ENCODE measurements around the gene FAM151A.
A peak's percentile ranks its signal among the peaks of the same experiment; 100 is the strongest.

FAM151A gene

GRCh38 chr1:54603241-54603640, 20.1 kb downstream of the FAM151A start:
- no peak for DNase-seq

GRCh38 chr1:54602554-54602953, 20.8 kb downstream of the FAM151A start:
- no peak for DNase-seq

GRCh38 chr1:54601730-54602129, 21.6 kb downstream of the FAM151A start:
- DNase-seq = no peak

GRCh38 chr1:54600947-54601721, 22.2 kb downstream of the FAM151A start:
- no peak for DNase-seq

GRCh38 chr1:54599211-54599823, 24.0 kb downstream of the FAM151A start:
- DNase-seq = no peak

- no peak for DNase-seq
Observed at GRCh38 chr1:54597455-54598030, 25.8 kb downstream of the FAM151A start.

GRCh38 chr1:54596756-54597155, 26.6 kb downstream of the FAM151A start:
- no peak for DNase-seq

- no peak for DNase-seq
Observed at GRCh38 chr1:54595956-54596498, 27.3 kb downstream of the FAM151A start.

GRCh38 chr1:54594463-54594862, 28.9 kb downstream of the FAM151A start:
- DNase-seq = no peak

GRCh38 chr1:54593571-54594160, 29.7 kb downstream of the FAM151A start:
- DNase-seq = no peak

GRCh38 chr1:54591127-54591756, 32.1 kb downstream of the FAM151A start:
- no peak for DNase-seq

- DNase-seq = no peak
Observed at GRCh38 chr1:54588377-54588776, 34.9 kb downstream of the FAM151A start.

- no peak for DNase-seq
Observed at GRCh38 chr1:54585181-54586066, 37.9 kb downstream of the FAM151A start.

GRCh38 chr1:54584575-54584974, 38.8 kb downstream of the FAM151A start:
- DNase-seq = no peak

- DNase-seq = no peak
Observed at GRCh38 chr1:54583871-54584270, 39.5 kb downstream of the FAM151A start.

GRCh38 chr1:54583307-54583686, 40.0 kb downstream of the FAM151A start:
- DNase-seq = no peak

GRCh38 chr1:54582566-54583306, 40.6 kb downstream of the FAM151A start:
- no peak for DNase-seq

- DNase-seq = peak; percentile 80
Observed at GRCh38 chr1:54581621-54582035, 41.7 kb downstream of the FAM151A start.

GRCh38 chr1:54580856-54581550, 42.3 kb downstream of the FAM151A start:
- no peak for DNase-seq

- no peak for DNase-seq
Observed at GRCh38 chr1:54579337-54579781, 44.0 kb downstream of the FAM151A start.

- no peak for DNase-seq
Observed at GRCh38 chr1:54577612-54578011, 45.7 kb downstream of the FAM151A start.
